Stromal cell of bone marrow (primary cell): ENCODE measurements around the gene ELSPBP1.
"Not testable (repeated sequence)": the region's sequence is repeated elsewhere in the genome, so short reads cannot be mapped to it uniquely, and the experiment has no call there.

Source experiments
- DNase-seq: peaks from one replicate; pipeline ENCODE4 v3.0.0-alpha.2; 2012; ENCODE audit warnings: low read depth

ELSPBP1 gene

GRCh38 chr19:47994209-47994802 lies at the start of gene ELSPBP1:
Gene ELSPBP1 (plus strand): TSS chr19:47994632. CDS start chr19:48008668, 14,036 bp downstream.
- no peak for DNase-seq

GRCh38 chr19:47949852-47950521 lies 44.4 kb upstream of the ELSPBP1 start:
- not testable (repeated sequence) for DNase-seq

- not testable (repeated sequence) for DNase-seq
Observed at GRCh38 chr19:47952132-47952531, 42.3 kb upstream of the ELSPBP1 start.

- DNase-seq = not testable (repeated sequence)
Observed at GRCh38 chr19:47955936-47956335, 38.5 kb upstream of the ELSPBP1 start.

- DNase-seq = no peak
Observed at GRCh38 chr19:47973529-47973928, 20.9 kb upstream of the ELSPBP1 start.

- no peak for DNase-seq
Observed at GRCh38 chr19:47991191-47991808, 3.1 kb upstream of the ELSPBP1 start.

GRCh38 chr19:47992070-47992469 lies 2.4 kb upstream of the ELSPBP1 start, which contains the start of gene BSPH1:
Gene BSPH1 (minus strand): TSS chr19:47992170. CDS start chr19:47992081, 89 bp downstream.
- no peak for DNase-seq

GRCh38 chr19:47996230-47996727 lies 1.8 kb downstream of the ELSPBP1 start:
- no peak for DNase-seq

GRCh38 chr19:47998800-47999199 lies 4.4 kb downstream of the ELSPBP1 start:
- no peak for DNase-seq

GRCh38 chr19:48000846-48001245 lies 6.4 kb downstream of the ELSPBP1 start:
- no peak for DNase-seq

- no peak for DNase-seq
Observed at GRCh38 chr19:48004236-48004635, 9.8 kb downstream of the ELSPBP1 start.

- DNase-seq = no peak
Observed at GRCh38 chr19:48006762-48007161, 12.3 kb downstream of the ELSPBP1 start.

GRCh38 chr19:48010932-48011758 lies 16.7 kb downstream of the ELSPBP1 start:
- no peak for DNase-seq

GRCh38 chr19:48020686-48021085 lies 26.3 kb downstream of the ELSPBP1 start:
- DNase-seq = no peak

GRCh38 chr19:48023011-48023410 lies 28.6 kb downstream of the ELSPBP1 start:
- DNase-seq = no peak

- DNase-seq = no peak
Observed at GRCh38 chr19:48023518-48023917, 29.1 kb downstream of the ELSPBP1 start.

- DNase-seq = no peak
Observed at GRCh38 chr19:48025480-48025879, 31.0 kb downstream of the ELSPBP1 start.

- no peak for DNase-seq
Observed at GRCh38 chr19:48029431-48029830, 35.0 kb downstream of the ELSPBP1 start.

- DNase-seq = no peak
Observed at GRCh38 chr19:48030073-48030472, 35.6 kb downstream of the ELSPBP1 start.

GRCh38 chr19:48033604-48034003 lies 39.2 kb downstream of the ELSPBP1 start:
- DNase-seq = no peak

- DNase-seq = no peak
Observed at GRCh38 chr19:48036765-48037164, 42.3 kb downstream of the ELSPBP1 start.
